Mucosa of rectum (tissue), 2 donors: ENCODE results near the gene ALX3.
A peak's percentile ranks its signal among the peaks of the same experiment; 100 is the strongest.

ENCODE experiments used
- H3K27ac ChIP-seq, 2 donors: one replicate each; pipeline ENCODE4 v1.7.0; 2013; ENCODE audit warnings: inconsistent platforms in 2 of 2, low read depth in 2 of 2, low read length in 2 of 2
- H3K27me3 ChIP-seq, 2 donors: one replicate each; pipeline ENCODE4 v1.7.0; 2013; ENCODE audit warnings: low read length in 2 of 2; ENCODE audit not compliant: control insufficient read depth in 2 of 2, insufficient read depth in 2 of 2
- H3K36me3 ChIP-seq, 2 donors: one replicate each; pipeline ENCODE4 v1.7.0; 2013; ENCODE audit warnings: low read length in 2 of 2; ENCODE audit not compliant: control insufficient read depth in 2 of 2, insufficient read depth in 2 of 2
- H3K4me1 ChIP-seq, 2 donors: one replicate each; pipeline ENCODE4 v1.7.0; 2013; ENCODE audit warnings: low read length in 2 of 2, mild to moderate bottlenecking in 1 of 2; ENCODE audit not compliant: control insufficient read depth in 2 of 2, insufficient read depth in 2 of 2
- H3K4me3 ChIP-seq, 2 donors: one replicate each; pipeline ENCODE4 v1.7.0; 2013; ENCODE audit warnings: low read length in 2 of 2
- H3K9ac ChIP-seq, 2 donors: one replicate each; pipeline ENCODE4 v1.7.0; 2013; ENCODE audit warnings: low read length in 2 of 2, low read depth in 1 of 2, mild to moderate bottlenecking in 1 of 2
- H3K9me3 ChIP-seq, 2 donors: one replicate each; pipeline ENCODE4 v1.7.0; 2013; ENCODE audit warnings: low read length in 2 of 2; ENCODE audit not compliant: control insufficient read depth in 2 of 2
- donor health status: healthy.
- donor health status: Normal muscosa, but diverticular disease.

Gene ALX3

GRCh38 chr1:110057963-110058518, 12.4 kb downstream of the ALX3 start:
- Histone ChIP-seq H3K9me3 (no peaks in the 10 kb centered on the region), H3K4me3 (no peak overlapping the region), H3K27me3 (no peaks in the 10 kb centered on the region), H3K36me3 (peaks cover 37 to 42% of the 10 kb centered on the region in 2 donors), H3K27ac (no peak overlapping the region), H3K9ac (no peak overlapping the region), H3K4me1 (peaks cover 13 to 24% of the 10 kb centered on the region in 2 donors)

GRCh38 chr1:110056776-110057175, 13.7 kb downstream of the ALX3 start:
- H3K9me3 ChIP-seq, result no peaks in the 10 kb centered on the region
- no peak overlapping the region for H3K9ac ChIP-seq
- H3K27ac ChIP-seq, result peak overlapping the region; percentile 34 to 54

GRCh38 chr1:110056285-110056683, 14.2 kb downstream of the ALX3 start:
- peaks cover 13 to 24% of the 10 kb centered on the region in 2 donors for H3K4me1 ChIP-seq
- H3K4me3 ChIP-seq, result no peak overlapping the region
- peaks cover 51 to 52% of the 10 kb centered on the region in 2 donors for H3K36me3 ChIP-seq
- H3K9ac ChIP-seq, result no peak overlapping the region
- H3K27ac ChIP-seq, result peak overlapping the region; percentile 34 to 54
- H3K27me3 ChIP-seq, result no peaks in the 10 kb centered on the region
- H3K9me3 ChIP-seq, result no peaks in the 10 kb centered on the region

More at GRCh38 chr1:110056776-110057175, 13.7 kb downstream of the ALX3 start:
- no peak overlapping the region for H3K4me3 ChIP-seq
- H3K4me1 ChIP-seq, result peaks cover 13 to 24% of the 10 kb centered on the region in 2 donors
- peaks cover 47% of the 10 kb centered on the region in 2 donors for H3K36me3 ChIP-seq
- no peaks in the 10 kb centered on the region for H3K27me3 ChIP-seq

- no peaks in the 10 kb centered on the region for H3K9me3 ChIP-seq
- peaks cover 57 to 58% of the 10 kb centered on the region in 2 donors for H3K36me3 ChIP-seq
- peak overlapping the region in 1 of 2 donors; percentile 0 for H3K27ac ChIP-seq
- no peaks in the 10 kb centered on the region for H3K27me3 ChIP-seq
- no peak overlapping the region for H3K4me3 ChIP-seq
- H3K4me1 ChIP-seq, result peaks cover 13 to 24% of the 10 kb centered on the region in 2 donors
- no peak overlapping the region for H3K9ac ChIP-seq
These were observed 14.8 kb downstream of the ALX3 start for GRCh38 chr1:110055493-110056284.

- Histone ChIP-seq H3K27ac (no peak overlapping the region), H3K9me3 (no peaks in the 10 kb centered on the region), H3K36me3 (peaks cover 73 to 75% of the 10 kb centered on the region in 2 donors), H3K4me1 (peaks cover 23 to 32% of the 10 kb centered on the region in 2 donors), H3K4me3 (no peak overlapping the region), H3K9ac (no peak overlapping the region), H3K27me3 (no peaks in the 10 kb centered on the region)
These were observed 16.7 kb downstream of the ALX3 start for GRCh38 chr1:110053552-110054428.

GRCh38 chr1:110051262-110051648, 19.2 kb downstream of the ALX3 start:
- H3K27ac ChIP-seq, result no peak overlapping the region

GRCh38 chr1:110050602-110051261, 19.7 kb downstream of the ALX3 start:
- Histone ChIP-seq H3K9ac (no peak overlapping the region), H3K4me3 (no peak overlapping the region), H3K4me1 (peaks cover 12 to 15% of the 10 kb centered on the region in 2 donors), H3K9me3 (no peaks in the 10 kb centered on the region), H3K27me3 (no peaks in the 10 kb centered on the region), H3K36me3 (peaks cover 73 to 86% of the 10 kb centered on the region in 2 donors), H3K27ac (no peak overlapping the region)

More at GRCh38 chr1:110051262-110051648, 19.2 kb downstream of the ALX3 start:
- Histone ChIP-seq H3K27me3 (no peaks in the 10 kb centered on the region), H3K9me3 (no peaks in the 10 kb centered on the region), H3K4me3 (no peak overlapping the region), H3K4me1 (peaks cover 14 to 17% of the 10 kb centered on the region in 2 donors), H3K36me3 (peaks cover 76 to 87% of the 10 kb centered on the region in 2 donors), H3K9ac (no peak overlapping the region)

GRCh38 chr1:110049801-110050601, 20.5 kb downstream of the ALX3 start:
- H3K27ac ChIP-seq, result peak overlapping the region in 1 of 2 donors; percentile 21
- H3K9me3 ChIP-seq, result no peaks in the 10 kb centered on the region
- peaks cover 8 to 12% of the 10 kb centered on the region in 2 donors for H3K4me1 ChIP-seq
- no peaks in the 10 kb centered on the region for H3K27me3 ChIP-seq
- peaks cover 71 to 90% of the 10 kb centered on the region in 2 donors for H3K36me3 ChIP-seq
- no peak overlapping the region for H3K4me3 ChIP-seq
- H3K9ac ChIP-seq, result no peak overlapping the region
